ENCODE results near the gene TMEM163. TPM values are rescaled to one million over a fixed set of nuclear protein-coding genes. Genes with fewer than 3 reads are reported as not detected.

TMEM163 gene
- total RNA-seq, 4 donors from 2014 or later: 0.27 to 4.7 (median 1.1) TPM

GRCh38 chr2:134600208-134600607 is 118.6 kb downstream of the TMEM163 start:
- Histone ChIP-seq H3K9me3 (no peaks in the 10 kb centered on the region), H3K4me3 (replicated peaks in 1 of 3) (no peak overlapping the region), H3K36me3 (no peaks in the 10 kb centered on the region), H3K27ac (no peak overlapping the region), H3K27me3 (no peaks in the 10 kb centered on the region), H3K4me1 (no peaks in the 10 kb centered on the region)
- DNase-seq: no peak
- TF ChIP-seq POLR2A (IDR thresholded peaks at IDR 0.05) (no peak), CTCF (IDR thresholded peaks at IDR 0.05) (no peak)
- 90 to 91% methylated on average over 2 of the region's 2 CpGs for WGBS, 2 donors
- intact Hi-C loops (cut with DNase I): no loop called here

- H3K9me3 ChIP-seq: no peaks in the 10 kb centered on the region
- no peaks in the 10 kb centered on the region for H3K27me3 ChIP-seq
- no peak overlapping the region for H3K27ac ChIP-seq
- intact Hi-C loops (cut with DNase I): no loop called here
- 86 to 90% methylated on average over 3 of the region's 3 CpGs for WGBS, 2 donors
- DNase-seq: no peak
- H3K4me3 ChIP-seq (replicated peaks in 1 of 3): no peak overlapping the region
- TF ChIP-seq CTCF (IDR thresholded peaks at IDR 0.05) (no peak), POLR2A (IDR thresholded peaks at IDR 0.05) (no peak)
- no peaks in the 10 kb centered on the region for H3K36me3 ChIP-seq
- H3K4me1 ChIP-seq: no peaks in the 10 kb centered on the region
These were observed 119.6 kb downstream of the TMEM163 start for GRCh38 chr2:134599236-134599635.

DNA sequence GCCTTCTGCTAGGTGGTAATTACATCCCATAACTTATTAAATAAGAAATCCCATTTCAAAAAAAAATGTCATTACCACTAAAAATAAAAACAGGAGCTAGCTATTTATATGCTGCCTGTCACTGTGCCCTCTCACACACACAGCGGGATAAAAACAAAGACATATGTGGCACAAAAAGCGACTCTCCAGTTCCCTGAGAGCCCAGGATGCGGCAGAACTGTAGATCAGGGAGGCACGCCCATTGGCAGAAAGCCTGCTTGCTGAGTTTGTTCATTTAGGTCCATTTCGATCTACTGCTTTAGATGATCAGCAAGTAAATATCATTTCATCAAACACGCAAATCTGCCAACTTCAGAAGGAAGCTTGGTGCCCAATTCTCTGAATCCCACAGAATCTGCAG is 124.4 kb downstream of the TMEM163 start:
- WGBS, 2 donors: 76 to 84% methylated on average over 6 of the region's 6 CpGs
- no peak for DNase-seq
- no peaks in the 10 kb centered on the region for H3K27me3 ChIP-seq
- no peaks in the 10 kb centered on the region for H3K4me1 ChIP-seq
- no peak overlapping the region for H3K27ac ChIP-seq
- no peaks in the 10 kb centered on the region for H3K36me3 ChIP-seq
- no peaks in the 10 kb centered on the region for H3K9me3 ChIP-seq
- TF ChIP-seq POLR2A (IDR thresholded peaks at IDR 0.05) (no peak), CTCF (IDR thresholded peaks at IDR 0.05) (no peak)
- no peak overlapping the region for H3K4me3 ChIP-seq (replicated peaks in 1 of 3)
- intact Hi-C loops (cut with DNase I): no loop called here

DNA sequence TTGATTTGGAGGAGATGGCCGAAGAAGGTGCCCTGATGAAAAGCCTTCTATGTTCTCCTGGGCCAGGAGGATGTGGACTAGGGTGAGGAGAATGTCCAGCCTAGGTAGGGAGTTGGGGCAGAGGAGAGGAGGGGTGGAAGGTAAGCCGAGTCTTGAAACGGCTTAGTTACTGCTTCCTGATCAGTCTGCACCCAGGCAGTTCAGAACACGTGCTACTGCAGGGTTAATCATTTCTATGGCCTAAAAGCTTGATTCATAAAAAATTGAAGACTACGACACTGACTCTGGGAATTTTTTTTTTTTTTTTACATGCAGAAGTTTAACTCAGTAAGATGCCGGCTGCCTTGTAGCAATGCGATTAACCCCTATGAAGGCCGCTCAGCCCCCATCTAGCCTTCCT is 125.3 kb downstream of the TMEM163 start:
- Histone ChIP-seq H3K4me1 (no peaks in the 10 kb centered on the region), H3K9me3 (no peaks in the 10 kb centered on the region), H3K27ac (no peak overlapping the region), H3K36me3 (no peaks in the 10 kb centered on the region), H3K4me3 (replicated peaks in 1 of 3) (no peak overlapping the region), H3K27me3 (no peaks in the 10 kb centered on the region)
- WGBS, 2 donors: 79 to 84% methylated on average over 8 of the region's 8 CpGs
- intact Hi-C loops (cut with DNase I): no loop called here
- TF ChIP-seq CTCF (IDR thresholded peaks at IDR 0.05): no peak
- TF ChIP-seq POLR2A (IDR thresholded peaks at IDR 0.05): no peak
- no peak for DNase-seq

- Histone ChIP-seq H3K9me3 (no peaks in the 10 kb centered on the region), H3K27me3 (no peaks in the 10 kb centered on the region), H3K4me3 (replicated peaks in 1 of 3) (no peak overlapping the region), H3K27ac (no peak overlapping the region), H3K36me3 (no peaks in the 10 kb centered on the region), H3K4me1 (no peaks in the 10 kb centered on the region)
- intact Hi-C loops (cut with DNase I): no loop called here
- DNase-seq: no peak
- TF ChIP-seq CTCF (IDR thresholded peaks at IDR 0.05) (no peak), POLR2A (IDR thresholded peaks at IDR 0.05) (no peak)
- WGBS, 2 donors: 67 to 80% methylated on average over 1 of the region's 1 CpG
These were observed 126.4 kb downstream of the TMEM163 start for GRCh38 chr2:134592377-134592776.

All from thyroid gland (tissue), 4 donors.